Measurements from ENCODE around the gene CLCA4.

CLCA4 gene

GRCh38 chr1:86522240-86522639 lies 24.6 kb upstream of the CLCA4 start:
- in situ Hi-C loops (cut with HindIII; ENCODE audit: low sequenced_read_pairs) = no loop called here
- H3K4me3 ChIP-seq (ENCODE audit: low read depth, low read length) = no peak overlapping the region
- DNase-seq (ENCODE audit: low read depth, low spot score) = no peak
- no peak for TF ChIP-seq CTCF (IDR thresholded peaks at IDR 0.05; ENCODE audit: low read depth, low read length)

GRCh38 chr1:86523670-86524354 lies 23.1 kb upstream of the CLCA4 start:
- no peak for TF ChIP-seq CTCF (IDR thresholded peaks at IDR 0.05; ENCODE audit: low read depth, low read length)
- no peak overlapping the region for H3K4me3 ChIP-seq (ENCODE audit: low read depth, low read length)
- in situ Hi-C loops (cut with HindIII; ENCODE audit: low sequenced_read_pairs) = no loop called here
- no peak for DNase-seq (ENCODE audit: low read depth, low spot score)

GRCh38 chr1:86527306-86527705 lies 19.6 kb upstream of the CLCA4 start:
- no peak for DNase-seq (ENCODE audit: low read depth, low spot score)
- in situ Hi-C loops (cut with HindIII; ENCODE audit: low sequenced_read_pairs) = no loop called here
- TF ChIP-seq CTCF (IDR thresholded peaks at IDR 0.05; ENCODE audit: low read depth, low read length) = no peak
- H3K4me3 ChIP-seq (ENCODE audit: low read depth, low read length) = no peak overlapping the region

- in situ Hi-C loops (cut with HindIII; ENCODE audit: low sequenced_read_pairs) = no loop called here
- no peak overlapping the region for H3K4me3 ChIP-seq (ENCODE audit: low read depth, low read length)
- no peak for DNase-seq (ENCODE audit: low read depth, low spot score)
- TF ChIP-seq CTCF (IDR thresholded peaks at IDR 0.05; ENCODE audit: low read depth, low read length) = no peak
Observed at GRCh38 chr1:86530211-86530845, 16.6 kb upstream of the CLCA4 start.

- in situ Hi-C loops (cut with HindIII; ENCODE audit: low sequenced_read_pairs) = no loop called here
- DNase-seq (ENCODE audit: low read depth, low spot score) = no peak
- no peak for TF ChIP-seq CTCF (IDR thresholded peaks at IDR 0.05; ENCODE audit: low read depth, low read length)
- H3K4me3 ChIP-seq (ENCODE audit: low read depth, low read length) = no peak overlapping the region
Observed at GRCh38 chr1:86537928-86538695, 8.8 kb upstream of the CLCA4 start.

GRCh38 chr1:86538775-86539174 lies 8.1 kb upstream of the CLCA4 start:
- in situ Hi-C loops (cut with HindIII; ENCODE audit: low sequenced_read_pairs) = no loop called here
- DNase-seq (ENCODE audit: low read depth, low spot score) = no peak
- no peak overlapping the region for H3K4me3 ChIP-seq (ENCODE audit: low read depth, low read length)
- TF ChIP-seq CTCF (IDR thresholded peaks at IDR 0.05; ENCODE audit: low read depth, low read length) = no peak
